PC-3 (cell line): ENCODE measurements around the gene HLCS. TPM values are rescaled to one million over a fixed set of nuclear protein-coding genes. Genes with fewer than 3 reads are reported as not detected.
A peak's percentile ranks its signal among the peaks of the same experiment; 100 is the strongest.

Experiments used
- ATAC-seq: fragments of 200-7000 bp; cut with Tn5 transposase; 2 replicates; pipeline ENCODE4 v1.9.1; 2020; ENCODE audit warnings: mild to moderate bottlenecking, moderate library complexity
- BruUV-seq: library from RNA; stranded (reverse); fragments of 400-500 nt; replicated peaks from 2 replicates; lab custom pipeline; 2021; lab: Mats Ljungman, UMichigan
- CTCF ChIA-PET: fragments of 300-600 bp; sonication (Branson Sonifier 250); formaldehyde crosslinking; loops from one replicate; lab custom pipeline; 2022; ENCODE audit warnings: antibody characterized with exemption; lab: Charles Lee
- POLR2A ChIA-PET: fragments of 300-600 bp; sonication (Branson Sonifier 250); formaldehyde crosslinking; loops from one replicate; lab custom pipeline; 2022; ENCODE audit warnings: antibody characterized with exemption; ENCODE audit not compliant: unreplicated experiment; lab: Charles Lee
- DNase-seq: peaks from one replicate; pipeline ENCODE4 v3.0.0-alpha.2; 2015
- H2AFZ ChIP-seq: fragments of 300-600 bp; sonication (generic); 2 replicates; pipeline ENCODE4 v1.6.0; 2016; ENCODE audit warnings: antibody characterized with exemption, low read length
- H3F3A ChIP-seq: fragments of 300-600 bp; sonication (generic); one replicate; pipeline ENCODE4 v1.6.0; 2017; ENCODE audit warnings: antibody characterized with exemption, low read length, control low read depth, mild to moderate bottlenecking; ENCODE audit not compliant: unreplicated experiment
- H3K27ac ChIP-seq: fragments of 300-600 bp; sonication (generic); 2 replicates; pipeline ENCODE4 v1.5.1; 2016; ENCODE audit warnings: mild to moderate bottlenecking, low read length
- H3K27me3 ChIP-seq: fragments of 300-600 bp; sonication (generic); 2 replicates; pipeline ENCODE4 v1.6.1; 2016; ENCODE audit warnings: low read length, mixed read lengths
- H3K36me3 ChIP-seq: fragments of 300-600 bp; sonication (generic); 2 replicates; pipeline ENCODE4 v1.6.1; 2016; ENCODE audit warnings: low read depth, mixed run types, low read length, mixed read lengths
- H3K4me1 ChIP-seq: fragments of 300-600 bp; sonication (generic); 2 replicates; pipeline ENCODE4 v1.5.1; 2016; ENCODE audit warnings: low read length; ENCODE audit not compliant: insufficient read depth
- H3K4me2 ChIP-seq: fragments of 300-600 bp; sonication (generic); 2 replicates; pipeline ENCODE4 v1.6.0; 2016; ENCODE audit warnings: low read length
- H3K4me3 ChIP-seq: fragments of 300-600 bp; sonication (generic); 2 replicates; pipeline ENCODE4 v1.5.1; 2016; ENCODE audit warnings: mild to moderate bottlenecking, low read length, mixed read lengths
- H3K79me2 ChIP-seq: fragments of 300-600 bp; sonication (generic); 2 replicates; pipeline ENCODE4 v1.6.1; 2017; ENCODE audit warnings: low read length, mixed read lengths
- H3K9ac ChIP-seq: fragments of 300-600 bp; sonication (generic); 2 replicates; pipeline ENCODE4 v1.6.0; 2016; ENCODE audit warnings: mild to moderate bottlenecking, low read length
- H3K9me2 ChIP-seq: fragments of 300-600 bp; sonication (generic); replicated peaks from 2 replicates; pipeline ENCODE4 v1.6.1; 2016; ENCODE audit warnings: mixed run types, low read length, mixed read lengths
- H3K9me3 ChIP-seq: fragments of 300-600 bp; sonication (generic); 2 replicates; pipeline ENCODE4 v1.6.1; 2016; ENCODE audit warnings: low read length, mixed read lengths
- H4K20me1 ChIP-seq: fragments of 300-600 bp; sonication (generic); 2 replicates; pipeline ENCODE4 v1.6.1; 2016; ENCODE audit warnings: low read length, mixed read lengths
- CTCF ChIP-seq: fragments of 300-600 bp; sonication (generic); conservative IDR thresholded peaks from 2 replicates; pipeline ENCODE4 v1.5.1; 2017; ENCODE audit warnings: antibody characterized with exemption, low read depth, mild to moderate bottlenecking, low read length
- EZH2 ChIP-seq: fragments of 300-600 bp; sonication (generic); IDR thresholded peaks from one replicate; pipeline ENCODE4 v1.6.1; 2017; ENCODE audit warnings: antibody characterized with exemption, mild to moderate bottlenecking, low read length; ENCODE audit not compliant: unreplicated experiment
- EZH2phosphoT487 ChIP-seq: fragments of 300-600 bp; sonication (generic); IDR thresholded peaks from 2 replicates; pipeline ENCODE4 v1.6.1; 2018; ENCODE audit warnings: mild to moderate bottlenecking, antibody characterized with exemption, low read length, borderline replicate concordance
- intact Hi-C: fragments of 100-400 bp; cut with micrococcal nuclease; formaldehyde crosslinking; loops from 2 replicates; pipeline ENCODE4 v1.9.0; 2023
- total RNA-seq: library from RNA; depleted of rRNA; stranded (reverse); fragments of >200 nt; gene quantifications from 2 replicates; pipeline ENCODE4 v1.2.3, GENCODE V29; 2014

Gene HLCS
- total RNA-seq, 1 experiment from 2014 or later = 44.1 TPM

- H2AFZ ChIP-seq = no peak overlapping the region
- CTCF ChIA-PET = no interaction called here
These were observed 109.8 kb downstream of the HLCS start for GRCh38 chr21:36856643-36857042.

GRCh38 chr21:36854391-36854790, 112.1 kb downstream of the HLCS start:
- peak; percentile 62 for DNase-seq
- TF ChIP-seq EZH2phosphoT487 (no peak), CTCF (peak; percentile 85)
- intact Hi-C loops = no loop called here
- H4K20me1 ChIP-seq = no peaks in the 10 kb centered on the region
- no peaks in the 10 kb centered on the region for H3K9me2 ChIP-seq
- no peaks in the 10 kb centered on the region for H3K36me3 ChIP-seq
- H3K9ac ChIP-seq = no peak overlapping the region
- no TSS peak for BruUV-seq
- no peak overlapping the region for H3K4me3 ChIP-seq
- CTCF ChIA-PET = interaction anchor here (1.1 kb wide), 1 partner anchor 63 kb away, joined by 4 read pairs; no protein-coding TSS in a partner anchor
- no peak overlapping the region for H2AFZ ChIP-seq
- H3K9me3 ChIP-seq = no peaks in the 10 kb centered on the region
- no peak overlapping the region for H3K4me2 ChIP-seq
- H3K27me3 ChIP-seq = no peaks in the 10 kb centered on the region
- H3K27ac ChIP-seq = no peak overlapping the region
- peaks cover 54% of the 10 kb centered on the region for H3K4me1 ChIP-seq
- POLR2A ChIA-PET = interaction anchor here (0.6 kb wide), 1 partner anchor 58 kb away, joined by 5 read pairs; no protein-coding TSS in a partner anchor
- ATAC-seq = no peak
- no peaks in the 10 kb centered on the region for H3F3A ChIP-seq
- H3K79me2 ChIP-seq = peaks cover 11% of the 10 kb centered on the region; the same call in 1 of the 2 replicates

More at GRCh38 chr21:36856643-36857042, 109.8 kb downstream of the HLCS start:
- Histone ChIP-seq H3K4me1 (peaks cover 69% of the 10 kb centered on the region), H3K27me3 (no peaks in the 10 kb centered on the region), H3F3A (peaks cover 12% of the 10 kb centered on the region), H3K9me3 (no peaks in the 10 kb centered on the region), H3K79me2 (peaks cover 16% of the 10 kb centered on the region), H3K27ac (peak overlapping the region; percentile 94), H3K4me2 (no peak overlapping the region), H3K9me2 (no peaks in the 10 kb centered on the region), H3K9ac (no peak overlapping the region), H3K36me3 (no peaks in the 10 kb centered on the region), H3K4me3 (no peak overlapping the region), H4K20me1 (no peaks in the 10 kb centered on the region)
- no TSS peak for BruUV-seq
- POLR2A ChIA-PET = interaction anchor here (0.6 to 0.7 kb wide), 2 partner anchors 12 to 40 kb away, joined by 4 to 5 read pairs; no protein-coding TSS in a partner anchor
- DNase-seq (no peak), ATAC-seq (no peak)
- TF ChIP-seq EZH2 = no peak
- no peak for TF ChIP-seq CTCF
- no peak for TF ChIP-seq EZH2phosphoT487
- intact Hi-C loops = no loop called here

- Histone ChIP-seq H3K27me3 (no peaks in the 10 kb centered on the region), H3K36me3 (no peaks in the 10 kb centered on the region), H3K27ac (no peak overlapping the region), H3K4me1 (peaks cover 41% of the 10 kb centered on the region), H2AFZ (no peak overlapping the region), H3K4me3 (no peak overlapping the region), H4K20me1 (no peaks in the 10 kb centered on the region), H3K9ac (no peak overlapping the region), H3K9me3 (no peaks in the 10 kb centered on the region), H3K9me2 (no peaks in the 10 kb centered on the region), H3K4me2 (no peak overlapping the region), H3F3A (no peaks in the 10 kb centered on the region), H3K79me2 (peaks cover 8% of the 10 kb centered on the region; the same call in 1 of the 2 replicates)
- no TSS peak for BruUV-seq
- ATAC-seq (peak; percentile 24; the same call in 1 of the 2 replicates), DNase-seq (no peak)
- POLR2A ChIA-PET = no interaction called here
- CTCF ChIA-PET = no interaction called here
- no peak for TF ChIP-seq EZH2
- TF ChIP-seq CTCF = no peak
- no peak for TF ChIP-seq EZH2phosphoT487
- intact Hi-C loops = no loop called here
These were observed 113.6 kb downstream of the HLCS start for GRCh38 chr21:36852864-36853263.
